ENCODE results near the gene NCAM2.

NCAM2 gene

DNA sequence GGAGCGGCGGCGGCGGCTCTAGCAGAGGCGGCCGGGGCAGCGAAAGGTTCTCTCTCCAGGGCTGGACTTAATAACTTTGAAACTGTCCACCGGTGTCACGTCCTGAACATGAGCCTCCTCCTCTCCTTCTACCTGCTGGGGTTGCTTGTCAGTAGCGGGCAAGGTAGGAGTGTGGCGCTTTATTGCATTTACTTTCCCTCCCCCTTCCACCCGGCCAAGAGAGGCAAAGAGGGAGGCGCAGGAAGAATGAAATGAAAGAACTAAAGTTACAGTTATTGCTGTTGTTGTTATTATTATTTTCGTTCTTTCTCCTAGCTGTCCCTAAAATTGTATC is 214 bp downstream of the NCAM2 start:
- Histone ChIP-seq H3F3A (ENCODE audit: insufficient read depth, low read length) (no peaks in the 10 kb centered on the region), H3K36me3 (ENCODE audit: insufficient read depth, low read length) (no peaks in the 10 kb centered on the region), H3K27ac (ENCODE audit: low read depth, low read length, poor library complexity, severe bottlenecking) (no peak overlapping the region), H4K20me1 (ENCODE audit: insufficient read depth, low read length) (no peaks in the 10 kb centered on the region), H3K4me2 (ENCODE audit: low read length) (no peak overlapping the region), H3K9ac (ENCODE audit: low read length) (no peak overlapping the region), H3K79me2 (ENCODE audit: insufficient read depth, low read length) (no peaks in the 10 kb centered on the region), H2AFZ (ENCODE audit: low read length) (no peak overlapping the region), H3K4me1 (ENCODE audit: insufficient read depth, low read length, severe bottlenecking) (no peaks in the 10 kb centered on the region), H3K27me3 (ENCODE audit: insufficient read depth, low read length) (no peaks in the 10 kb centered on the region), H3K9me3 (ENCODE audit: low read length) (no peaks in the 10 kb centered on the region), H3K4me3 (ENCODE audit: low read depth, low read length, poor library complexity, severe bottlenecking) (no peak overlapping the region), H3K9me2 (ENCODE audit: low read depth, low read length) (no peaks in the 10 kb centered on the region)
- TF ChIP-seq, protein P1, sequence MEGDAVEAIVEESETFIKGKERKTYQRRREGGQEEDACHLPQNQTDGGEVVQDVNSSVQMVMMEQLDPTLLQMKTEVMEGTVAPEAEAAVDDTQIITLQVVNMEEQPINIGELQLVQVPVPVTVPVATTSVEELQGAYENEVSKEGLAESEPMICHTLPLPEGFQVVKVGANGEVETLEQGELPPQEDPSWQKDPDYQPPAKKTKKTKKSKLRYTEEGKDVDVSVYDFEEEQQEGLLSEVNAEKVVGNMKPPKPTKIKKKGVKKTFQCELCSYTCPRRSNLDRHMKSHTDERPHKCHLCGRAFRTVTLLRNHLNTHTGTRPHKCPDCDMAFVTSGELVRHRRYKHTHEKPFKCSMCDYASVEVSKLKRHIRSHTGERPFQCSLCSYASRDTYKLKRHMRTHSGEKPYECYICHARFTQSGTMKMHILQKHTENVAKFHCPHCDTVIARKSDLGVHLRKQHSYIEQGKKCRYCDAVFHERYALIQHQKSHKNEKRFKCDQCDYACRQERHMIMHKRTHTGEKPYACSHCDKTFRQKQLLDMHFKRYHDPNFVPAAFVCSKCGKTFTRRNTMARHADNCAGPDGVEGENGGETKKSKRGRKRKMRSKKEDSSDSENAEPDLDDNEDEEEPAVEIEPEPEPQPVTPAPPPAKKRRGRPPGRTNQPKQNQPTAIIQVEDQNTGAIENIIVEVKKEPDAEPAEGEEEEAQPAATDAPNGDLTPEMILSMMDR (IDR thresholded peaks at IDR 0.05; ENCODE audit: low read length) = no peak
- TF ChIP-seq EZH2 (IDR thresholded peaks at IDR 0.05; ENCODE audit: borderline replicate concordance, low read length) = no peak

DNA sequence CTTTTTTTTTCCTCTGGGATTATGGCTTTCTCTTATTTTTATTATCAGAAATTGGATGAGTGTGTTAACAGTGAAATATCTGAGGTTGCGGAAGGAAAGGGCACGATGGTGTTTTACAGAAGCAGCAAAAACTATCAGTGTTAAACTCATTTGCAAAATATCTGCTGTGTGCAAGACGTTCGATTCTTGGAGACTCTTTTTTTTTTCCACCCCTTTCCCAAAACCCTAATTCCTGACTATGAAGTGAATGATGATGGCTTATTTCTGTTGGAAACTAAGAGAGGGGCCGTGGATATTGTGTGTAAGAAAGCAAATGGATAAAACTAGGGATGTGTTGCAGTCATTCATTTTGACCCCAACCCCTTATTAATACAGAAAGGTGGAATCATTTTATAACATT is 677 bp downstream of the NCAM2 start:
- Histone ChIP-seq H3K9ac (ENCODE audit: low read length) (no peak overlapping the region), H3K79me2 (ENCODE audit: insufficient read depth, low read length) (no peaks in the 10 kb centered on the region), H3K9me3 (ENCODE audit: low read length) (no peaks in the 10 kb centered on the region), H2AFZ (ENCODE audit: low read length) (no peak overlapping the region), H3K9me2 (ENCODE audit: low read depth, low read length) (no peaks in the 10 kb centered on the region), H3K36me3 (ENCODE audit: insufficient read depth, low read length) (no peaks in the 10 kb centered on the region), H3F3A (ENCODE audit: insufficient read depth, low read length) (no peaks in the 10 kb centered on the region), H3K27ac (ENCODE audit: low read depth, low read length, poor library complexity, severe bottlenecking) (no peak overlapping the region), H4K20me1 (ENCODE audit: insufficient read depth, low read length) (no peaks in the 10 kb centered on the region), H3K4me3 (ENCODE audit: low read depth, low read length, poor library complexity, severe bottlenecking) (no peak overlapping the region), H3K4me1 (ENCODE audit: insufficient read depth, low read length, severe bottlenecking) (no peaks in the 10 kb centered on the region), H3K4me2 (ENCODE audit: low read length) (no peak overlapping the region), H3K27me3 (ENCODE audit: insufficient read depth, low read length) (no peaks in the 10 kb centered on the region)
- TF ChIP-seq, protein P1 (IDR thresholded peaks at IDR 0.05; ENCODE audit: low read length) = no peak
- TF ChIP-seq EZH2 (IDR thresholded peaks at IDR 0.05; ENCODE audit: borderline replicate concordance, low read length) = no peak

GRCh38 chr21:20999659-21000058 is 1.4 kb downstream of the NCAM2 start:
- Histone ChIP-seq H3K79me2 (ENCODE audit: insufficient read depth, low read length) (no peaks in the 10 kb centered on the region), H3K9me2 (ENCODE audit: low read depth, low read length) (no peaks in the 10 kb centered on the region), H3K36me3 (ENCODE audit: insufficient read depth, low read length) (no peaks in the 10 kb centered on the region), H3F3A (ENCODE audit: insufficient read depth, low read length) (no peaks in the 10 kb centered on the region), H2AFZ (ENCODE audit: low read length) (no peak overlapping the region), H3K4me3 (ENCODE audit: low read depth, low read length, poor library complexity, severe bottlenecking) (no peak overlapping the region), H3K27me3 (ENCODE audit: insufficient read depth, low read length) (no peaks in the 10 kb centered on the region), H3K27ac (ENCODE audit: low read depth, low read length, poor library complexity, severe bottlenecking) (no peak overlapping the region), H3K4me2 (ENCODE audit: low read length) (no peak overlapping the region), H3K9ac (ENCODE audit: low read length) (no peak overlapping the region), H3K9me3 (ENCODE audit: low read length) (no peaks in the 10 kb centered on the region), H4K20me1 (ENCODE audit: insufficient read depth, low read length) (no peaks in the 10 kb centered on the region), H3K4me1 (ENCODE audit: insufficient read depth, low read length, severe bottlenecking) (no peaks in the 10 kb centered on the region)
- TF ChIP-seq, protein P1 (IDR thresholded peaks at IDR 0.05; ENCODE audit: low read length) = peak; percentile 69
- no peak for TF ChIP-seq EZH2 (IDR thresholded peaks at IDR 0.05; ENCODE audit: borderline replicate concordance, low read length)

Measured in OCI-LY1 (cell line).